HG02642 (cell line): ENCODE data around the gene ZNF511.
"Not testable (repeated sequence)": the region's sequence is repeated elsewhere in the genome, so short reads cannot be mapped to it uniquely, and the experiment has no call there.

Experiments used
- ATAC-seq: cut with Tn5 transposase; IDR thresholded peaks from one replicate; pipeline ENCODE4 v1.9.1; 2021; ENCODE audit warnings: mild to moderate bottlenecking; ENCODE audit not compliant: unreplicated experiment, poor library complexity

The ZNF511 gene

DNA sequence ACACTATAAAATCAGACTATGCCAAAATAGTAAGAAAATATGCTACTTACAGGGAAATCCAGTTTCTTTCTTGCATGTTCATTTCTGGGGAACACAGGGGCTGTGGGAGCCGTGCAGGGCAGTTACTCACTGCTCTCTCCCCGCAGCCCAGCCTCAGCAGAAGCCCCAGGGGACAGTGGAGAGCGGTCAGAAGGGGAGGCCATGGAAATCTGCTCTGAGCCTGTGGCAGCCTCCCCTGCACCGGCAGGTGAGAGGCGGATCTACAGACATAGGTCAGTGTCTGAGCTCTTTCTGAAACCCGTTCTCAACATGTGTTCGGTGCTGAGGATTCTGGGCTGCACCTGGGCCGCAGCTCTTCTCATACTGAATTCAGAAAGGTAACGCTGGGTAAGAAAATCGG lies 2.9 kb downstream of the ZNF511 start:
- ATAC-seq: no peak

GRCh38 chr10:133312016-133312768 lies 3.5 kb downstream of the ZNF511 start:
- no peak for ATAC-seq

DNA sequence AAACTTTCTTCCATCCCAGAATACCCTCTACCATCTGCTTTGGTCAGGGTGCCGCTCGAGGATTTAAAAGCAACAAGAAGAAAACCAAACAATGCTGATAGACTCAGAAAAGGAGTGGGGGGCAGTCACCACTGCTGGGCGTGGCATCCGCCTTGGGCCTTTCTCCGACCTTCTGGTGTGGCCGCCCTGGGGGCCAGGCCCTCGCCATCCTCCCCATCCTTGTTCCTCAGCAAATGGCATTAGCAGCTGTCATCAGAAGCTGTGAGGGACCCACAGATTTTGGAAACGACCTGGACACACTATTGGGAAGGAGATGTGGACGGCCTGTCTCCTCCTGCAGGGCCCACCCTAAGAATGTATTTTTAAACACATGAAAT lies 4.0 kb downstream of the ZNF511 start:
- ATAC-seq: no peak

DNA sequence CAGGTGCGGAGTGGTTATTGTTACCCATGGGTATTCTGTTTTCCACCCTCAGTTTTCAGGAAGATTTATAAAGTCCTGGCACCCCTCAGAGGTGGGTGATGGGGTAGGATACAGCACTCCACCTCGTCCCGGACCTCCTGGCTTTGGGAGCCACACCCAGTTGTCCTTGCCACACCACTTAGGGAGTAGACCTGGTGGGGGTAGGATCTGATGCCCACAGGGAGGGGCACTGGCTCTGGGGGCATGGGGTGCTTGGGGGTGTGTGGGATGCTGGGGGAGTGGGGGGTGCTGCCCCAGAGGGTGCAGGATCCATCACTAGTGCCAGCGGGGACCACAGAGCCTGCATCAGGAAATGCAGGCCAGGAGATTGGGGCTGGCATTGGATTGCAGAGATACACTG lies 4.5 kb downstream of the ZNF511 start:
- no peak for ATAC-seq

DNA sequence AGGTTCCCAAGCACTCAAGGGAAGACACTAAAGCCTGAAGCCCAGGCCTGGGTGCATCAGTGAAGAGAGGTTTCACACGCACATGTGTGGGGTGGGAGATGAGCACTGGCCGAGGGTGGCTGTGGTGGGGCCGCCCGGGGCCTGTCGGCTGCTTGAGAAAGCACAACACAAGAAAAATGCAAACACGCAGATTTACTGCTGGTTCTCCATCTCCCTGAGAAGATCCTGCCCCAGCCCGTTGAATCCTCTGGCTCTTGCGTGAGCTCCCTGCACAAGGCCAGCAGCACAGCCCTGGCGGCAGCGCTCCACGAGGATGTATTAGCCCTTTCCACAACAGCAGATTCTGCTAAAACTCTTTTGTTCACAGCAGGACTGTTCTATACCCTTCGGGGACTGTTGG lies 6.2 kb downstream of the ZNF511 start:
- ATAC-seq: no peak

- no peak for ATAC-seq
Measured at GRCh38 chr10:133315847-133316246, 7.1 kb downstream of the ZNF511 start.

GRCh38 chr10:133316266-133316665 lies 7.6 kb downstream of the ZNF511 start:
- ATAC-seq: no peak

- no peak for ATAC-seq
Measured at GRCh38 chr10:133316732-133317131, 8.0 kb downstream of the ZNF511 start.

DNA sequence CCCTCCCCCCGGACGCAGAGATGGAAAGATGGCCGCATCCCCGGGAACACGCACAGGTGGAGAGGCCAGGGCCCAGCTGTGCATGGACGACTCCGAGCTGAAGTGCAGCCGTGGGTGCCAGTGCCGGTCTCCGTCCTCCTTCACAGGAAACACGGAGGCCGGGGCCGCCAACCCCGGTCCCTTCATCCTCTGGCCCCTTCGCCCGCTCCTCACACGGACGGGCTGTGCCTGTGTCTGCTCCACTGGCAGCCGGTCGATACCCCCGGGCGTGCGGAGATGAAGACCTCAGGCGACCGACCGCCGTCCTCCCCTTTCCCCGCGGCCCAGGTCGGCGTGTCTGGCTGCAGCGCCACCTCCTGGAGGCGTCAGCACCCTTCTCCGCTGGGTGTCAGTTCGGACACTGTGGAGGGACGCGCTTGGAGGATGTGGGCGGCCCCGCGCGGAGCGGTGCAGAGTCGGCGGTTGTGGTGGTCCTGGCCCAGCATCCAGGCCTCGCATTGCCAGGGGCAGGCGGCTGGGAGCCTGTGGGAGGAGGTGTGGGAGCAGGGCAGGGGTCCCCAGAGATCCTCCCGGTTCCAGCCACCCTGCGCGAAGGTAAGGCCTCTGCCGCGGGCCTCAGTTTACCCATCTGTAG lies 9.9 kb downstream of the ZNF511 start:
- ATAC-seq: peak; percentile 78

DNA sequence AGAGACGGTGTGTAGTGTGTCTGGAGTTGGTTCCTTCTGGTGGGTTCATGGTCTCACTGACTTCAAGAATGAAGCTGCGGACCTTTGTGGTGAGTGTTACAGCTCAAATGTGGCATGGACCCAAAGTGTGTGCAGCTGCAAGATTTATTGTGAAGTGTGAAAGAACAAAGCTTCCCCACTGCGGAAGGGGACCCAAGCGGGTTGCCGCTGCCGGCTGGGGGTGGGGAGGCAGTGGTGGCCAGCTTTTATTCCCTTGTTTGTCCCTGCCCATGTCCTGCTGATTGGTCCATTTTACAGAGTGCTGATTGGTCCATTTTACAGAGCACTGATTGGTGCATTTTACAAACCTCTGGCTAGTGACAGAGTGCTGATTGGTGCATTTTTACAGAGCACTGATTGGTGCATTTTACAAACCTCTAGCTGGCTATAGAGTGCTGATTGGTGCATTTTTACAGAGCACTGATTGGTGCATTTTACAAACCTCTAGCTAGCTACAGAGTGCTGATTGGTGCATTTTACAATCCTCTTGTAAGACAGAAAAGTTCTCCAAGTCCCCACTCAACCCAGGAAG lies 12.2 kb downstream of the ZNF511 start:
- ATAC-seq: not testable (repeated sequence)

DNA sequence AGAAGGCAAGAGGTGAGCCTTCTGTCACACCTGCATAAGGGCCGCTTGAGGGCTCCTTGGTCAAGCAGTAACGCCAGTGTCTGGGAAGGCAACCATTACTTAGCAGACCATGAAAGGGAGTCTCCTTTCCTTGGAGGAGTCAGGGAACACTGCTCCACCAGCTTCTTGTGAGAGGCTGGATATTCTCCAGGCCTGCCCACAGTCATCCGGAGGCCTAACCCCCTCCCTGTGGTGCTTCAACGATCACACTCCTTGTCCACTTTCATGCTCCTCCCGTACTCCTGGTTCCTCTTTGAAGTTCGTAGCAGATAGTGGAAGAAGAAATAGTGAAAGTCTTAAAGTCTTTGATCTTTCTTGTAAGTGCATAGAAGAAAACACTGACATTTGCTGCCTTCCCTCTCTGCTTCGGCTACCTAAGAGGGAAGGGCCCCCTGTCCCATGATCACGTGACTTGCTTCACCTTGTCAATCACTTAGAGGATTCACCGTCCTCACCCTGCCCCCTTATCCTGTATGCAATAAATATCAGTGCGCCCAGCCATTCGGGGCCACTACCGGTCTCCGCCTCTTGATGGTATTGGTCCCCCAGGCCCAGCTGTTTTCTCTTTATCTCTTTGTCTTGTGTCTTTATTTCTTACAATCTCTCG lies 13.5 kb downstream of the ZNF511 start:
- ATAC-seq: not testable (repeated sequence)

GRCh38 chr10:133324198-133324792 lies 15.6 kb downstream of the ZNF511 start:
- ATAC-seq: no peak

GRCh38 chr10:133324857-133325260 lies 16.1 kb downstream of the ZNF511 start:
- ATAC-seq: no peak

GRCh38 chr10:133325440-133326222 lies 16.9 kb downstream of the ZNF511 start:
- no peak for ATAC-seq

GRCh38 chr10:133326223-133326551 lies 17.5 kb downstream of the ZNF511 start:
- ATAC-seq: no peak

GRCh38 chr10:133326745-133327650 lies 18.3 kb downstream of the ZNF511 start:
- ATAC-seq: no peak

GRCh38 chr10:133327651-133328357 lies 19.1 kb downstream of the ZNF511 start:
- ATAC-seq: no peak
